ENCODE measurements around the gene ERO1A.
A peak's percentile ranks its signal among the peaks of the same experiment; 100 is the strongest.

Gene ERO1A

GRCh38 chr14:52690983-52691760, 4.2 kb downstream of the ERO1A start:
- no peak for DNase-seq (ENCODE audit: low read depth in 2 of 2)
- no peak overlapping the region for H3K4me3 ChIP-seq (replicated peaks in 1 of 2; ENCODE audit: low read depth in 2 of 2, low read length in 2 of 2)
- no peak for TF ChIP-seq CTCF (IDR thresholded peaks at IDR 0.05; ENCODE audit: low read depth, low read length)

- DNase-seq (ENCODE audit: low read depth in 2 of 2): no peak
- no peak for TF ChIP-seq CTCF (IDR thresholded peaks at IDR 0.05; ENCODE audit: low read depth, low read length)
- no peak overlapping the region for H3K4me3 ChIP-seq (replicated peaks in 1 of 2; ENCODE audit: low read depth in 2 of 2, low read length in 2 of 2)
Measured at GRCh38 chr14:52686176-52686575, 9.2 kb downstream of the ERO1A start.

- peak in 1 of 2 donors; percentile 19 for DNase-seq (ENCODE audit: low read depth in 2 of 2)
- no peak for TF ChIP-seq CTCF (IDR thresholded peaks at IDR 0.05; ENCODE audit: low read depth, low read length)
- no peak overlapping the region for H3K4me3 ChIP-seq (replicated peaks in 1 of 2; ENCODE audit: low read depth in 2 of 2, low read length in 2 of 2)
Measured at GRCh38 chr14:52683985-52684520, 11.3 kb downstream of the ERO1A start.

- no peak for DNase-seq (ENCODE audit: low read depth in 2 of 2)
- no peak overlapping the region for H3K4me3 ChIP-seq (replicated peaks in 1 of 2; ENCODE audit: low read depth in 2 of 2, low read length in 2 of 2)
- peak; percentile 48 for TF ChIP-seq CTCF (IDR thresholded peaks at IDR 0.05; ENCODE audit: low read depth, low read length)
Measured at GRCh38 chr14:52678591-52678990, 16.8 kb downstream of the ERO1A start.

GRCh38 chr14:52663850-52664249, 31.5 kb downstream of the ERO1A start:
- H3K4me3 ChIP-seq (replicated peaks in 1 of 2; ENCODE audit: low read depth in 2 of 2, low read length in 2 of 2): no peak overlapping the region
- DNase-seq (ENCODE audit: low read depth in 2 of 2): no peak
- no peak for TF ChIP-seq CTCF (IDR thresholded peaks at IDR 0.05; ENCODE audit: low read depth, low read length)

GRCh38 chr14:52661314-52661713, 34.0 kb downstream of the ERO1A start:
- TF ChIP-seq CTCF (IDR thresholded peaks at IDR 0.05; ENCODE audit: low read depth, low read length): no peak
- DNase-seq (ENCODE audit: low read depth in 2 of 2): no peak
- no peak overlapping the region for H3K4me3 ChIP-seq (replicated peaks in 1 of 2; ENCODE audit: low read depth in 2 of 2, low read length in 2 of 2)
